GM19395 (cell line): ENCODE results near the gene ANKRD34A.
"Not testable (repeated sequence)": the region's sequence is repeated elsewhere in the genome, so short reads cannot be mapped to it uniquely, and the experiment has no call there.

Experiments
- ATAC-seq: cut with Tn5 transposase; IDR thresholded peaks from one replicate; pipeline ENCODE4 v1.9.1; 2021; ENCODE audit warnings: mild to moderate bottlenecking, moderate library complexity; ENCODE audit not compliant: unreplicated experiment

The ANKRD34A gene

DNA sequence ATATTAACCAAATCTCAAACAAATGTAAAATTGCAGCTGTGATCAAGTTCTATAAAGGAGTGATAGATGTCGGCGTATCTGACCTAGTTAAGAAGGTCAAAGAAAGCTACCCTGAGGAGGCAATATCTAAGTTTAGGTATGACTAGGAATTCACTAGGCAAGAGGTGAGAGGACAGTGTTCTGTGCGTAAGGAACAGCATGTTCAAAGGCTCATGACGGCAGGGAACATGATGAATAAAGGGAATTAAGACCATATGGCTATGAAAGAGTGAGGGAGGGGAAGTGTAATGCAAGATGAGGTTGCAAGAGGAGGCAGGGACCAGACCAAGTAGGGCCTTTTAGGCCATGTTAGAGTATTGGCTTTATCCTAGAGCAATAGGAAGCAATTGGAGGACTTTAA is 15.2 kb downstream of the ANKRD34A start:
- no peak for ATAC-seq

DNA sequence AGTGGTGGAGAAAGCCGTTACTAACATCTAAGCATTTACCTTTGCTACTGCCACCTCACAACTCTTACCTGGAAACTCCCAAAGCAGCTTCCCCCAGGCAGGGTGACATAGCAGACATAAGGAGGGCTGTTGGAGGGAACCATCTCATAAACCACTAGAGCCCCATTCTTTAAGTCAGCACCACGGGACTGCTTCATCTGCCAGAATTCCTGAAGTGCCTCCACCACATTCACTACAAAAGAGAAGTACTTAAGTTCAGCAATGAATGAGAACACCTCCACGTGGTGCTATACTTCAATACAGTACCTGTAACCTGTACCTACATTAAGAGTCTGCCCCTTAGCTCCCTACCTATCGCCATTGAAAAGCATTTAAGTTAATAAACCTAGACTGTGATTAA is 16.8 kb downstream of the ANKRD34A start:
- ATAC-seq = no peak

DNA sequence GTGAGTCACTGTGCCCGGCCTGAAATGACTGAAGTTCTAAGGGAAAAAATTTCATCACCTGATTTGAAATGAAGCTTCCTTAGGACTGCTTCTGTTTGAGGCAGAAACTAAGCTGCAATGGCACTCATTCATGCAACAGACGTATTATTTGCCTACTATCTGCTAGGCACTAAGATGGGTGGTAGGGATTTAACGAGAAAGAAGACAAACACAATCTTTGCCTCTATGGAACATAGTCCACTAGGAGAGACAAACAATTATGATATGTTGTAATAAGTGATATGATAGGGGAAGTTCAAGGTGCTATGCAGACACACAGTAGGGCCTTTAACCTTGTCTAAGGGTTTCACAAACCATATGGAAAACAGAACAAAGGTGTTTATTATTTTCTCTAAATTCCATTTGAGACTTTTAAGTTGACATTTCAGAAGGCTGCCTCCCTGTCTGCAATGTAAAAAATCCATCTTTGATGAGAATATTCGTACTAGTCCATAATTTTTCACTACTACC is 17.8 kb downstream of the ANKRD34A start:
- no peak for ATAC-seq

DNA sequence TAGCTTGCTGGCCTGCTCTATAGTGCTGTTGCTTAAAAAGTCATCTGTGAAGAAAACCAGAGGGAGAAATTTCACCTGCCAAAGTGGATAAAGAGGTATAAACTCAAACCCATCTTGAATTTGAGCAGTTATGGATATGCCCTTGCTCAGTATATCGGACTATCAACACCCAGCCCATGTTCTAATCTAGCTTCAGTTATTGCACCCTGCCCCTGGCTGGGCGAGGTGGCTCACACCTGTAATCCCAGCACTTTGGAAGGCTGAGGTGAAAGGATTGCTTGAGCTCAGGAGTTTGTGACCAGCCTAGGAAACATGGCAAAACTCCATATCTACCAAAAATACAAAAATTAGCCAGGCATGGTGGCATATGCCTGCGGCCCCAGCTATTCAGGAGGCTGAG is 19.8 kb downstream of the ANKRD34A start:
- no peak for ATAC-seq

DNA sequence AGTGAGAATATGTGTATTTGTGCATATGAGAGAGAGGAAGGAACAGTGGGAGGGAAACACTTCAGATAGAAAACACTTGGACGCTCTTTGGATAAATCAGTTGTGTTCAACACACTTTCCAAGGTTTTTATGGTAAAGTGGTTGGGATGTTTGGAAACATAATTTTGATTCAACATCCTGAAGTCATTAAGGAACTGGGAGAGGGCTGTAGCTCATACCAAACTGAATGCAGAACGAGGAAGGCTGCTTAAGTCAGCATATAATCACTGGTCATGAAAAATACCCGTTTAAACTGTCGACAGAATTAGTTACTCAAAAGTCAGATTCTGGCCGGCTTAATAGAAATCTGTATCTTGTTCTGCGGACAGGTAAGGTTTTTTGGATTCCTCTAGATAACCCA is 21.5 kb downstream of the ANKRD34A start:
- no peak for ATAC-seq

DNA sequence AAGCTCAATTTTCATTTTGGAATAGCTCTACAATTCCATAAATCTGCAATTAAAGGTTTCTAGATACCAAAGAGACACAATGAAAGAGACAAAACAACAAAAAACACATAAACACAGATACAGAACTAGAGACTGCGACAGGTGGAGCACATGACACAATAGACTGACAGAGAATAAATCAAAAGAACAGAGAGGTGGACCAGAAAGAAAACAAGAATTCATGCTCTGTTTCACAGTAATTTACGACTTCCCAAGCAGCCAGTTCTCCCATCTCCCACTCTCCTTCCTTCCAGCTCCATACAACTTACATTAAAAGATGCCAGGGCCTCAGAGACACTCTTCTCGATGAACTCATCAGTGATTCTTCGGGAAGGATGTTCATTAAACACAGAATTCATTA is 22.0 kb downstream of the ANKRD34A start:
- ATAC-seq = no peak

DNA sequence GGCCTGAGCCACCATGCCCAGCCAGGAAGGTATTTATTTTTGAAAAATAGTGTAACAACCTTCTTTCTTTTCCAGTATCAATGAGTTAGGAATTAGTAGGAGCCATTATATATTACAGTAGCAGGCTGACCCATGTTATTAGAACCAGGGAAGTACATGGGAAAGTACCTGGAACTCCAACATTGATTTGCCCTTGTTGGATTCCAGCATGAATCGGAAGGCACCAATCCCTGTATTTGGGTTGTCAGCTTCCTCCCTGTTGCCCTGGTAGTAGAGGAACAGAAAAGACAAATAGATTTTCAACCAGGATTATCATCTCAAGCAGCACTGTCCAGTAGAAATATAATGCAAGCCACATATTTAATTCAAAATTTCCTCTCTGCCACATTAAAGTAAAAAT is 26.9 kb downstream of the ANKRD34A start:
- ATAC-seq = no peak

DNA sequence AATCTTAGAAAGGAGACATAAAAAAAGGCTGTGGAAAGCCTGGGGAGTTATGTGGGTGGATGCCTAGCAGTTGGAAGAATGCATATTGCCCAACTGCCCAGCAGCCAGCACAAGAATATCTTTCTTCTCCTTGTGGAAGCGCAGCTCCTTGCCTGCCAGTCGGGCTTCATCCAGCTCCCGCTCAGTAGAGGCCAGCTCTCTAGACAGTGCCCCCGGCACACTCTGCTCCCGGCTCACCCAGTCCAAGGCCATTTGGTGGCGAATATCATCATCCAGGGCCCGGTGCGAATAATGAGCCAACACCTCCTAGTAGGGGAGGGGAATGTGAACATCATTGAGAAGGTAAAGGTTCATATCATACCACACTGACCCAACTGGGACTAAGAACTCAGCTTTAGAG is 28.1 kb downstream of the ANKRD34A start:
- ATAC-seq = no peak

DNA sequence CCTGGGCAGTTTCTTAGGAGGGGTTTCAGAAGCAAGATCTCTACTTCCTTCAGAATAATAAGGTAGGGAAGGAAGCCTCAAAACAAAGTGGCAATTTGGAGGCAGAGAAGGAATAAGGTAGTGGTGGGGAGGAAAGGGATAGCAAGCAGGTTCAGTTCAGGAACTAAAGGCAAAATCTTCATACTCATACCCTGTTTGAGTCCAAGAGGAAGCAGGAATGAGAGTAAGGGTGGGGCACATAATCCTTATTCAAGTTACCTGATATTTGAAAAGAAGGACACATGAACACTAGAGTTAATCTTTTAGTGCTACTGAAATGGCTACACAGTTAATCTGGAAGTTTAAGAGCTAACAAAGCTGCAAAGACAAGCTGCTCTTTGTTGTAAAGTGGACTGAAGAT is 28.7 kb downstream of the ANKRD34A start:
- ATAC-seq = no peak

DNA sequence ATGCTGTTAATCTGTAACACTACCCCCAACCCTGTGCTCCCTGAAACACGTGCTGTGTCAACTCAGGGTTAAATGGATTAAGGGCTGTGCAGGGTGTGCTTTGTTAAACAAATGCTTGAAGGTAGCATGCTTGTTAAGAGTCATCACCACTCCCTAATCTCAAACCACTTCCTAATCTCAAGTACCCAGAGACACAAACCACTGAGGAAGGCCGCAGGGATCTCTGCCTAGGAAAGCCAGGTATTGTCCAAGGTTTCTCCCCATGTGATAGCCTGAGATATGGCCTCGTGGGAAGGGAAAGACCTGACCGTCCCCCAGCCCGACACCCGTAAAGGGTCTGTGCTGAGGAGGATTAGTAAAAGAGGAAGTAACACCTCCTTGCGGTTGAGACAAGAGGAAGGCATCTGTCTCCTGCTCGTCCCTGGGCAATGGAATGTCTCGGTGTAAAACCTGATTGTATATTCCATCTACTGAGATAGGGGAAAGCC is 31.8 kb downstream of the ANKRD34A start:
- not testable (repeated sequence) for ATAC-seq

DNA sequence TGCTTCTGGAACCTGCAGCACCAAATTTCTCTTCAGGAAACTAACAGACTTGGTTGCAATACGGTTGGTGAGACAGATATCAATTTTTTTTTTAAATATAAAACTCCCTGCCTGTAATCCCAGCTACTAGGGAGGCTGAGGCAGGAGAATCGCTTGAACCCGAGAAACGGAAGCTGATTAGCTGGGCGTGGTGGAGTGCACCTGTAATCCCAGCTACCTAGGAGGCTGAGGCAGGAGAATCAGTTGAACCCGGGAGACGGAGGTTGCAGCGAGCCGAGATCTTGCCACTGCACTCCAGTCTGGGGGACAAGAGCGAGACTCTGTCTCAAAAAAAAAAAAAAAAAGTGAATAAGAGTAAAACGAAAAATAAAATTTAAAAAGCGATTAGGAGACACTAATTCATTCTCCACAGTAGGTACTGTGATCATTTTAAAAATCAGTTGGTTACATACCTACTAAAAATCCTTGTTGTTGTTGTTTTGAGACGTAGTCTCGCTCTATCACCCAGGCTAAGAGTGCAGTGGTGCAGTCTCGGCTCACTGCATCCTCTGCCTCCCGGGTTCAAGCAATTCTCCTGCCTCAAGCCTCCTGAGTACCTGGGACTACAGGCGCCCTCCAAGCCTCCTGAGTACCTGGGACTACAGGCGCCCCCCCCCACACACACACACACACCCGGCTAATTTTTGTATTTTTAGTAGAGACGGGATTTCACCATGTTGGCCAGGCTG is 36.3 kb downstream of the ANKRD34A start:
- peak; percentile 3 for ATAC-seq

DNA sequence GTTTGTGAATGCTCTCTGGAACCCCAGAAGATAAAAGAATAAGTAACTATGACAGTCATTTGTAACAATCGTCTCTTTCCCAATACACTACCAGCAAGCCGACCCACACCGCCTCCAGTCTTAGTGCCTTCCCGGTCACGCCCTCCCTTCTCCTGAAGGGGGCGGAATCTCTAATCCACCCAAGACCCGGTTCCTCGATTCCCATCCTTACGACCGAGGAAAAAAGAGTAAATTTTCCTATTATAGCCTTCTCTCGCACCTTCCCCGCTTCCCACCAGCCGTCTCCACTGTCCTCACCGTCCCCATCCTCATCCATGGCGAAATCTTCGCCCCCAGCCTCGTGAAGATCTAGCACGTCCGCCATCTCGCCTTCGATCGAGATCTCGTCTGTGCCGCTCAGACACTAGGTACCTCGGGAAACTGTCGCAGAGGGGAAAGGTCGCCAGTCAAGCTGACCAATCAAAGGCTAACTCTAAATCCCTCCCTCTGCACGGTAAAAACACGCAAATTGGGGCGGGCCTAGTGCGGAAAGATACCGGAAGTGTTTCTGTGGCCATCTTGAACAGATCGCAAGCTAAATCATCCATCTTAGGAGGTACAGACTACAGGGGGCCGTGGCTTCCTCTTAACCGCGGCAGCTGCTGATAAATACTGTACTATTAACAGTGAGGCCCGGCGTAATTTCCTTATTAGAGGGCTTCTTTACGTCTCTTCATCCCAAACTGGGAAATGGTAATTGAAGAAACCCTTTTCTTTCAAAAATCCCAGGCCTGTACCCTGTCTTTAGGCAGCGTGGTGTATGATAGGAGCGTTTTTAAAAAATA is 37.1 kb downstream of the ANKRD34A start, which contains the start of gene RBM8A:
Gene RBM8A (minus strand): TSS at position 422 of the 824 bp plus-strand sequence. CDS start 58 bp downstream, at position 364.
- peak; percentile 94 for ATAC-seq

DNA sequence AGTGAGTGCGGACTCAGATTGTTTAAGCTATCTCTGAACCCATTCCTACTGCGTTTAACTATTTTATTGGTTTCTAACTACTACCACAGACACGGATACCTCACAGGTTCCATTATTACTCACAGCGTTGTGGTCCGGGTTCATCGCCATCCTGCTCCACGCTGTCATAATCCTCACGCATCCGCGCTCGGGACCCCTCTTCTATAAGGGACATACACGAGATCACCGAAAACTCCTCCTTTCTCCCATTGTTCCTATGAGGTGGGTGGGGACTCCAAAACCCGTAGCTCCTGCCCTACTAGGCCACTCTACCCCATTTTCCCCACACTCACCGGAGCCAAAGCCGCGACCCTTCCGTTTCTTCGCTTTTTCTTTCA is 37.7 kb downstream of the ANKRD34A start:
- peak; percentile 11 for ATAC-seq

DNA sequence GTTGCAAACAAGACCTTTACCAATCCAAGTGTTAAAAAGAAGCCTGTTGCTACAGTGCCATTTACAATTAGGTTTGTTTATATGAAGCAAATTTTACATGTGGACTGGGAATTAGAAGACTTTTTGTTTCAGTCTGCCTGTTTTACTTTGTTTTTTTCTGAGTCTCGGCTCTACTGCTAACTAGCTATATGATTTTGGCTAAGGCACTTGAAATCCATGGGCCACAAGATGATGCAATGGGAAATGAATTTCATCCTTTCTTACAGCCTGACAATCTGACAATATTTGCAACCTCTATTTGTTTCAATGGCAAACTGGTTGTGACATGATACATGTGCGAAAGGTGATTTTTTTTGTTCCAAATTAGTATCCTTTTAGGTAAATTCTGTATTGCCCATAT is 42.1 kb downstream of the ANKRD34A start:
- no peak for ATAC-seq

DNA sequence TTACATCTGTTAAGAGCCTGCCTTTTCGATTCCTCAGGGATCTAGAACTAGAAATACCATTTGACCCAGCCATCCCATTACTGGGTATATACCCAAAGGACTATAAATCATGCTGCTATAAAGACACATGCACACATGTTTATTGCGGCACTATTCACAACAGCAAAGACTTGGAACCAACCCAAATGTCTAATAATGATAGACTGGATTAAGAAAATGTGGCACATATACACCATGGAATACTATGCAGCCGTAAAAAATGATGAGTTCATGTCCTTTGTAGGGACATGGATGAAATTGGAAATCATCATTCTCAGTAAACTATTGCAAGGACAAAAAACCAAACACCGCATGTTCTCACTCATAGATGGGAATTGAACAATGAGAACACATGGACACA is 44.1 kb downstream of the ANKRD34A start:
- ATAC-seq = not testable (repeated sequence)

DNA sequence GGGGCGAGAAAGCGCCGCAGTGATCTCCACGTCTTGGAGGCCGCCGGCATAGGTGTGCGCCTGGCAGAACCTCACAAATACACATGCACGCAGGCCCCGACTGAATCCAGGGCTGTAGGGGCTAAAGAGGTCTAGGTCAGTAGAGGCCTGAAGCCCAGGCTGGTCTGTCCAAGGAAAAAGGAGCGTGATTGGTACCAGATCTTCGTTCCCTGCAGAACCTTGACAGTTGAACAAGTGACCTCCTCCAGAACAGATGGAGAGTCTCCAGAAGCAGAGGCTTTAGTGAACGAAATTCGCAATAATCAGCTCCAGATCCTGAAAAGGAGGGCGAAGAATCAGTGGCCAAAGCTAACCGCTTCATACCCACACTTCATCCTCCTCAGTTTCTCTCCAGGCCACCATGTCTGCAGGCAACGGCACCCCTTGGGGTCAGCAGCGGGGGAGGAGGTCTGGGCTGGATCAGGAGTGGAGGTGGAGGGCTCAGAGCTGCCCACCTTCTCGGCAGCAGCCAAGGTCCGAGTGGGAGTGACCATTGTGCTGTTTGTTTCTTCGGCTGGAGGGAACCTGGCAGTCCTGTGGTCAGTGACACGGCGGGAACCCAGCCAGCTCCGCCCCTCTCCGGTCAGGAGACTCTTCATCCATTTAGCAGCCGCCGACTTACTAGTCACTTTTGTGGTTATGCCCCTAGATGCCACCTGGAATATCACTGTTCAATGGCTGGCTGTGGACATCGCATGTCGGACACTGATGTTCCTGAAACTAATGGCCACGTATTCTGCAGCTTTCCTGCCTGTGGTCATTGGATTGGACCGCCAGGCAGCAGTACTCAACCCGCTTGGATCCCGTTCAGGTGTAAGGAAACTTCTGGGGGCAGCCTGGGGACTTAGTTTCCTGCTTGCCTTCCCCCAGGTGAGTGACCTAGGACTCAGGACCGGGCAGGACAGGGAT is 45.1 kb downstream of the ANKRD34A start:
- ATAC-seq = peak; percentile 89

DNA sequence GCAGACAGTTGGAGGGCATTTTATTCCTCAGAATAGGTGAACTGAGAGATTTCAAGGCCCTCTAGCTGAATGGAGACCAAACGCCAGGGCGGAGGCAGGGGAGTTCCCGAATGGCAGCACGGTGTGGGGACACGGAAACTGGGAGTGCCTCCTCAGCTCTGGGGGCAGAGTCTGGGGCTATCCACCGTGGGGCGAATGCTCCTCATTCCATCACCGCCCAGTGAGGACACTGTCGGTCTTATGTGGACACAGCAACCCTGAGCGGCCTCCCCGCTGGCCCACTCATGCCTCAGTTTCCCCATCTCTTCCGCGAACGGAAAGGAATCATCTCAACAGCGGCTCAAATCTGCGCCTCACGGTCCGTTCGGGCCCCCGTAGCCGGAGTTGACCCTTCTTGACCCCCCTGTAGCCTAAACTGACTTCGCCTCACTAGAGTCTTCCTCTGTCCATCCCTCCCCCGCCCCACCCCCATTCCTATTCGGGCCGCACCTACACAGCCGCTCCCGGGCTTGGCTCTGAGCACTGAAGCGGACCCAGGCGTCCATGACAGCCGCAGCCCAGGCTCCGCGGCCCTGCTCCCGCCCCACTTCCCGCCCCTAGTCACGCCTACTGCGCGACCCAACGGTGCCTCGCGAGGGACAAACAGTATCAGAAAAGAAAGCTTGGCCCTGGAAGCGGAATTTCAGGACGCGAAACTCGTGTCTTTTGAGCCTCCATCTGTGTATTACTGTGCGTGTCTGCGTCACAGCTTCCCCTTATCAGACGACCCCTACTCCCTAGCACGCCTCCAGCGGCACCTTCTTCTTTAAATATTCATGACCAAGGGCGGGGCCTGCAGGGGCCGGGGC is 46.0 kb downstream of the ANKRD34A start, which contains the start of gene PEX11B:
Gene PEX11B (minus strand): TSS at position 574 of the 848 bp plus-strand sequence. CDS start 29 bp downstream, at position 545.
- peak; percentile 72 for ATAC-seq

DNA sequence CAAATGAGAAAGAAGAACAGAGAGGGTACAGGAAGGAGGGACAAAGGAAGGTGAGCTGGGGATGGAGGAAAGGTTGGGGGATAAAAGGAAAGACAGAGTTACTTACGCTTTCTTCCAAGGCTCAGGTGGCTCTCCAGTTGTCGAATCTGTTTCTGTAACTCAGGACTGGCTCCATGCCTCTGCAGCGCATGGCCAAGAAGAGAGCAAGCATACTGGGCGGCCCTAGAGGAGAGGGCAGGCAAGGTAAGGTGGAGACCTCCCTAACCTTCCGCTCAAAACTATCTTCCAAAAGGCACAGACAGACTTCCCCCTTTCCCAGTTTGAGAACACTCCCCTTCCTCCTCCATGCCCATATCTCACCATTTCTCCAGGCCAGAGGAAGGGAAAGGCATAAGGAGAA is 46.8 kb downstream of the ANKRD34A start:
- ATAC-seq = no peak

DNA sequence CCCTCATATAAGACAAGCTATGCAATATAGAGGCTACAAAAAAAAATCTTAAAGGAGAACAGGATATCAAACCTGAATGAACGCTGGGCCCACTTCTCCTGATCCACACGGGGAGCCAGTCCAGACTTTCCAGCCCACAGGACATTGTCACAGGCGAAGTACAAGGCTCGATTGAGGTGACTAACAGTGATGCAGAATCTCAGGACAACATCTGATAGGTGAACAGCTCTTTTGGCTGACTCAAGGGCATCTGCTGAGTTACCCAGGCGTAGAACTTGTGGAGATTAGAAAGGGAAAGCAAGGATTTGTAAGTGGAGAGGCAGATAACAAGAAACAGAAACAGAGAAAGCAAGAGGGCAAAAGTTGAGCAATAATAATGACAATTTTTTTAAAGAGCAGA is 47.6 kb downstream of the ANKRD34A start:
- no peak for ATAC-seq
